ENCODE data around the gene TIMMDC1. TPM values are rescaled to one million over a fixed set of nuclear protein-coding genes. Genes with fewer than 3 reads are reported as not detected.

The TIMMDC1 gene
- total and polyA plus RNA-seq, 10 of the 15 experiments (the other 5 are each of a cell fraction or from before 2014, with no cell fraction given), result 55.9 to 146 (median 72.1) TPM

GRCh38 chr3:119558626-119559317 lies 60.4 kb downstream of the TIMMDC1 start (continued):
- TF ChIP-seq ZBTB11 (CRISPR knock-in tag; IDR thresholded peaks at IDR 0.05) (no peak), STAT1 (conservative IDR thresholded peaks at IDR 0.05) (no peak), ZNF24 (IDR thresholded peaks at IDR 0.05) (no peak), PML (IDR thresholded peaks at IDR 0.05; ENCODE audit: low read length) (no peak; the same call in 1 of the 2 replicates), HDGF (IDR thresholded peaks at IDR 0.05) (no peak; the same call in 1 of the 2 replicates), ZSCAN29 (IDR thresholded peaks at IDR 0.05) (no peak), ZBTB33 (IDR thresholded peaks at IDR 0.05) (no peak), MXI1 (IDR thresholded peaks at IDR 0.05; ENCODE audit: low read depth, low read length) (0 out of 2 replicates have a peak, but pooled peaks have one; percentile 55), IRF5 (IDR thresholded peaks at IDR 0.05; ENCODE audit: borderline replicate concordance) (no peak), EED (IDR thresholded peaks at IDR 0.05; ENCODE audit: low read depth) (no peak), IRF3 (IDR thresholded peaks at IDR 0.05) (no peak), BCLAF1 (IDR thresholded peaks at IDR 0.05) (no peak), TAF1 (IDR thresholded peaks at IDR 0.05; ENCODE audit: borderline replicate concordance, low read depth, low read length) (0 out of 2 replicates have a peak, but pooled peaks have one; percentile 16), MEF2B (IDR thresholded peaks at IDR 0.05; ENCODE audit: partially characterized antibody, poor library complexity, severe bottlenecking) (no peak), SPI1 (IDR thresholded peaks at IDR 0.05; ENCODE audit: borderline replicate concordance, insufficient read depth, low read depth, low read length) (no peak), SKIL (IDR thresholded peaks at IDR 0.05; ENCODE audit: low read depth, poor library complexity, severe bottlenecking) (no peak)

Measured in GM12878 (cell line).